Sigmoid colon (tissue), 4 donors: Measurements from ENCODE around the gene NEK6.

ENCODE experiments used
- CTCF ChIP-seq, 4 experiments: fragments of 450-650 bp in 3 of 4; fragments of 200-600 bp in 1 of 4; IDR thresholded peaks; one replicate each; pipeline ENCODE4 v1.5.1; 2016 to 2019; ENCODE audit warnings: antibody characterized with exemption in 4 of 4, mild to moderate bottlenecking in 3 of 4, moderate library complexity in 2 of 4
- POLR2A ChIP-seq, 2 donors: fragments of 450-650 bp; IDR thresholded peaks; one replicate each; pipeline ENCODE4 v1.6.1; 2016; ENCODE audit warnings: antibody characterized with exemption in 2 of 2, mild to moderate bottlenecking in 2 of 2, moderate library complexity in 2 of 2
- POLR2AphosphoS5 ChIP-seq, 4 donors: sonication (generic); formaldehyde crosslinking; IDR thresholded peaks; one replicate each; pipeline ENCODE4 v1.6.1; 2017; ENCODE audit warnings: antibody characterized with exemption in 4 of 4

- TF ChIP-seq CTCF (IDR thresholded peaks at IDR 0.05) (no peak), POLR2AphosphoS5 (IDR thresholded peaks at IDR 0.05) (no peak), POLR2A (IDR thresholded peaks at IDR 0.05) (no peak)
These were observed 91.1 kb downstream of the NEK6 start for GRCh38 chr9:124348831-124349230.
